ENCODE data around the gene C1QTNF12. TPM values are rescaled to one million over a fixed set of nuclear protein-coding genes. Genes with fewer than 3 reads are reported as not detected.

Gene C1QTNF12
- total RNA-seq, 1 experiment from 2014 or later: 4.4 TPM

DNA sequence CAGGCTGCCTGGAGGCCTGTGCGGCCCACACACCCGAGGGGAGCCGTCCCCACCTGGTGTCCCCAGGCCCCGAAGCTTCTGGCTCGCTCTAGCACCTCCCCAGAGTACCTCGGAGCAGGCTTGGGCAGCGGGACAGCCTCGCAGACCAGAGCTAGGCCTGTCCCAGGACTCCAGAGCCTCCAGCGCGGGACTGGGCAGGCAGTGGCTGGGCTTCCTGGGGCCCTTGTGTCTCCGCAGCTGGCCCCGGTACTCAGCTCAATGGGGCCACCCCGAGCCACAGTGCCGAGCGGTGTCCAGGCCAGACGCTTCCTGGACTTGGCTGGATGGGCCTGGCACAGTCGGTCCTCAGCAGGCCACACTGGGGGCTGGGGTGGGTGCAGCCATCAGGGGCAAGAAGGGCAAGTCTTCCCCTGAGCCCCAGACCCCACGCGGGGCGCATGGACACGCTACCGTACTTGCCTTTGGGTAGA lies 38.6 kb upstream of the C1QTNF12 start:
- no peak for TF ChIP-seq CTCF (conservative IDR thresholded peaks at IDR 0.05)
- H2BK15ac ChIP-seq (ENCODE audit: low read depth, low read length): no peak overlapping the region
- no peak overlapping the region for H4K91ac ChIP-seq (ENCODE audit: insufficient read length, low read depth, low read length)
- no peaks in the 10 kb centered on the region for H3K79me1 ChIP-seq (ENCODE audit: insufficient read depth, low read depth, low read length, poor library complexity, severe bottlenecking)
- no peak overlapping the region for H2BK120ac ChIP-seq (ENCODE audit: low read depth, low read length, poor library complexity, severe bottlenecking)
- H3K9me3 ChIP-seq (ENCODE audit: control insufficient read depth, low read depth, low read length): no peaks in the 10 kb centered on the region
- no peak overlapping the region for H2BK5ac ChIP-seq (ENCODE audit: insufficient read length, low read length)
- Mint-ChIP-seq H3K27me3 (ENCODE audit: low read depth) (peaks cover 6% of the 10 kb centered on the region), H3K9me3 (peaks cover 2 to 9% of the 10 kb centered on the region in 2 experiments; a peak in 3 of 5 replicates), H3K27ac (no peak overlapping the region), H3K4me1 (peaks cover 0 to 7% of the 10 kb centered on the region in 2 experiments; a peak in 1 of 4 replicates), H3K36me3 (ENCODE audit: insufficient read depth in 1 of 3, low read depth in 3 of 3) (no peaks in the 10 kb centered on the region), H3K4me3 (no peak overlapping the region)
- no peak for DNase-seq
- H2AK5ac ChIP-seq (ENCODE audit: insufficient read length, low read length): no peak overlapping the region
- no peak overlapping the region for H4K5ac ChIP-seq (ENCODE audit: insufficient read length, low read depth, low read length)
- no peaks in the 10 kb centered on the region for H3K27me3 ChIP-seq (ENCODE audit: insufficient read depth, low read length)
- no peaks in the 10 kb centered on the region for H4K20me1 ChIP-seq (ENCODE audit: control insufficient read depth, insufficient read depth, insufficient read length)
- no peak overlapping the region for H4K8ac ChIP-seq (replicated peaks; ENCODE audit: insufficient read length, low read depth, low read length)
- no peaks in the 10 kb centered on the region for H3K79me2 ChIP-seq (ENCODE audit: insufficient read depth, low read length)
- no peak overlapping the region for H3K56ac ChIP-seq (ENCODE audit: insufficient read length, low read depth, low read length)
- H3T11ph ChIP-seq (ENCODE audit: low read length): no peak overlapping the region
- no peak overlapping the region for H3K4ac ChIP-seq (ENCODE audit: low read depth, low read length)
- H2BK20ac ChIP-seq (ENCODE audit: low read depth, low read length, poor library complexity, severe bottlenecking): no peak overlapping the region
- H3K23me2 ChIP-seq (ENCODE audit: insufficient read length, low read depth, low read length, poor library complexity, severe bottlenecking): no peaks in the 10 kb centered on the region
- no peak overlapping the region for H2AFZ ChIP-seq (ENCODE audit: low read length)
- no CpG with 5 or more reads among the region's 22 CpGs for WGBS (ENCODE audit: extremely low coverage, insufficient read length, low lambda C conversion rate)
- H3K18ac ChIP-seq (ENCODE audit: insufficient read length, low read depth, low read length): no peak overlapping the region
- no peak overlapping the region for H3K23ac ChIP-seq (ENCODE audit: insufficient read length, low read depth, low read length)
- no peak overlapping the region for H3K4me2 ChIP-seq (ENCODE audit: insufficient read depth, insufficient read length, low read length)
- no peaks in the 10 kb centered on the region for H3K4me1 ChIP-seq (ENCODE audit: insufficient read depth, low read length)
- no peak overlapping the region for H3K27ac ChIP-seq (ENCODE audit: insufficient read length, low read depth, low read length)
- no peak overlapping the region for H3K9ac ChIP-seq (ENCODE audit: extremely low read depth, insufficient read length, low read length)
- no peak overlapping the region for H2BK12ac ChIP-seq (ENCODE audit: insufficient read length, low read depth, low read length)
- H3K14ac ChIP-seq (ENCODE audit: insufficient read depth, low read length): no peak overlapping the region
